Gastroesophageal sphincter (tissue), 4 donors: ENCODE measurements around the gene BANF2. TPM values are rescaled to one million over a fixed set of nuclear protein-coding genes. Genes with fewer than 3 reads are reported as not detected.
"Not testable (repeated sequence)": the region's sequence is repeated elsewhere in the genome, so short reads cannot be mapped to it uniquely, and the experiment has no call there.

ENCODE experiments used
- ATAC-seq: fragments of 150-250 bp; one replicate; pipeline ENCODE4 v1.9.1; 2016; ENCODE audit warnings: mild to moderate bottlenecking, moderate library complexity
- H3K27ac ChIP-seq, 4 donors: fragments of 200-600 bp; sonication (generic) in 3 of 4; 1 replicate in 3 of 4; 2 replicates in 1 of 4; pipeline ENCODE4 v1.5.1; 2016 to 2019
- H3K27me3 ChIP-seq: fragments of 200-600 bp; sonication (generic); one replicate; pipeline ENCODE4 v1.5.1; 2019
- H3K36me3 ChIP-seq, 2 donors: fragments of 200-600 bp; sonication (generic); one replicate each; pipeline ENCODE4 v1.5.1; 2019; ENCODE audit warnings: control low read depth in 1 of 2
- H3K4me1 ChIP-seq, 3 donors: fragments of 200-600 bp; sonication (generic); 1 replicate in 2 of 3; 2 replicates in 1 of 3; pipeline ENCODE4 v1.5.1; 2016 to 2019; ENCODE audit warnings: control low read depth in 2 of 3
- H3K4me3 ChIP-seq, 2 donors: fragments of 200-600 bp; sonication (generic); one replicate each; pipeline ENCODE4 v1.5.1; 2019; ENCODE audit warnings: mild to moderate bottlenecking in 1 of 2, moderate library complexity in 1 of 2
- H3K9me3 ChIP-seq, 3 donors: fragments of 200-600 bp; sonication (generic); one replicate each; pipeline ENCODE4 v1.5.1; 2017 to 2019; ENCODE audit warnings: control low read depth in 2 of 3
- EP300 ChIP-seq: sonication (generic); formaldehyde crosslinking; IDR thresholded peaks from one replicate; pipeline ENCODE4 v1.6.1; 2017; ENCODE audit warnings: antibody characterized with exemption, mild to moderate bottlenecking
- POLR2A ChIP-seq, 2 donors: fragments of 450-650 bp; IDR thresholded peaks; one replicate each; pipeline ENCODE4 v1.6.1; 2017; ENCODE audit warnings: antibody characterized with exemption in 2 of 2, mild to moderate bottlenecking in 2 of 2, moderate library complexity in 1 of 2
- POLR2AphosphoS5 ChIP-seq: sonication (generic); formaldehyde crosslinking; IDR thresholded peaks from one replicate; pipeline ENCODE4 v1.6.1; 2017; ENCODE audit warnings: antibody characterized with exemption
- WGBS, 2 donors: methylation state at CpG; one replicate each; pipeline ENCODE4 v1.1.5; 2018; ENCODE audit warnings: low coverage in 1 of 2; 5-methylcytosine and 5-hydroxymethylcytosine counted together
- total RNA-seq, 4 donors: library from RNA; depleted of rRNA; stranded (reverse); fragments of >200 nt; gene quantifications; one replicate each; pipeline ENCODE4 v1.1.0, GENCODE V29; 2016
- TF ChIP-seq, protein P1 (sequence below), 4 experiments: fragments of 200-600 bp in 2 of 4; fragments of 450-650 bp in 2 of 4; sonication (generic) in 1 of 4; IDR thresholded peaks; one replicate each; pipeline ENCODE4 v1.5.1; 2017 to 2019; ENCODE audit warnings: antibody characterized with exemption in 4 of 4, mild to moderate bottlenecking in 2 of 4, moderate library complexity in 2 of 4

Gene BANF2
- total RNA-seq, 4 donors from 2014 or later, result not detected

DNA sequence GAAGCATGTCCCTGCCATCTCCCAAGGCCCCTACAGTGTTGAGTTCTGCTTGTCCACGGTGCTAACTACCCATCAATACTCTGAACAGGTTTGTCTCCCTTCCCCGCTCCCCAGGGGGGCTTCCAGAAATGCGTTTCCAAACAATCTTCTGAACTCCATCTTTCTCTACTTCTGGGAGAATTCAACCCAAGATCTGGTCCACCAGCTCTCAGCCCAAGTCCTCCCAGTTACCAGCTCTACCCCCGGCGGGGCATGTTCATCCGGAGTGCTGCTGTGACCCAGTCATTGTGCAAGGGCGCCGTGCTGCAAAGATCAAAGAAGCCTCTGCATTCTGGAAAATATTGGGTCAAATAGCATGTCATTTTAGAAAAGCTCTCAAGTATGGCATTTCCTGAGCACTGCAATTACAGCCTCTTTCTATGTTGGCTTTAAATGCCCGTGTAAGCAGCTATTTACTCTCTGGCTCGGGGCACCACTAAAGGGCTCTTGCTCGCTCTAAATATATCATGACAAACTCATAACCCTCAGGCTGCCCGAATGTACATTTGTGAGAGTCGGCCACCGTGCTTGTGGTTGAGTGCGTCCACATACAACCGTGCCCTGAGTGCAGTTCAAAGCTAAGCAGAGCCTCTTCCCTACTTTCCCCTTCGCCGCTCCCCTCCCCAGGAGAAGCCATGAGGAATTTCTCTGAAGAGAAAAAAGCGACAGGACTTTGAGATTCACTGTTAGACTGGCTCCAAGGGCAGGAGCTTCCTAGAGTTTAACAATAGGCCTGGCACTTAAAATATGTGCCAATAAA, 71.6 kb downstream of the BANF2 start:
- Histone ChIP-seq H3K4me1 (no peaks in the 10 kb centered on the region), H3K27ac (no peak overlapping the region), H3K36me3 (no peaks in the 10 kb centered on the region), H3K27me3 (no peaks in the 10 kb centered on the region), H3K9me3 (no peaks in the 10 kb centered on the region), H3K4me3 (no peak overlapping the region)
- no peak for TF ChIP-seq POLR2A (IDR thresholded peaks at IDR 0.05)
- no peak for TF ChIP-seq EP300
- no peak for TF ChIP-seq POLR2AphosphoS5
- TF ChIP-seq, protein P1, sequence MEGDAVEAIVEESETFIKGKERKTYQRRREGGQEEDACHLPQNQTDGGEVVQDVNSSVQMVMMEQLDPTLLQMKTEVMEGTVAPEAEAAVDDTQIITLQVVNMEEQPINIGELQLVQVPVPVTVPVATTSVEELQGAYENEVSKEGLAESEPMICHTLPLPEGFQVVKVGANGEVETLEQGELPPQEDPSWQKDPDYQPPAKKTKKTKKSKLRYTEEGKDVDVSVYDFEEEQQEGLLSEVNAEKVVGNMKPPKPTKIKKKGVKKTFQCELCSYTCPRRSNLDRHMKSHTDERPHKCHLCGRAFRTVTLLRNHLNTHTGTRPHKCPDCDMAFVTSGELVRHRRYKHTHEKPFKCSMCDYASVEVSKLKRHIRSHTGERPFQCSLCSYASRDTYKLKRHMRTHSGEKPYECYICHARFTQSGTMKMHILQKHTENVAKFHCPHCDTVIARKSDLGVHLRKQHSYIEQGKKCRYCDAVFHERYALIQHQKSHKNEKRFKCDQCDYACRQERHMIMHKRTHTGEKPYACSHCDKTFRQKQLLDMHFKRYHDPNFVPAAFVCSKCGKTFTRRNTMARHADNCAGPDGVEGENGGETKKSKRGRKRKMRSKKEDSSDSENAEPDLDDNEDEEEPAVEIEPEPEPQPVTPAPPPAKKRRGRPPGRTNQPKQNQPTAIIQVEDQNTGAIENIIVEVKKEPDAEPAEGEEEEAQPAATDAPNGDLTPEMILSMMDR (IDR thresholded peaks at IDR 0.05), result no peak
- no peak for ATAC-seq
- 72 to 90% methylated on average over 13 to 17 of the region's 19 CpGs for WGBS, 2 donors

DNA sequence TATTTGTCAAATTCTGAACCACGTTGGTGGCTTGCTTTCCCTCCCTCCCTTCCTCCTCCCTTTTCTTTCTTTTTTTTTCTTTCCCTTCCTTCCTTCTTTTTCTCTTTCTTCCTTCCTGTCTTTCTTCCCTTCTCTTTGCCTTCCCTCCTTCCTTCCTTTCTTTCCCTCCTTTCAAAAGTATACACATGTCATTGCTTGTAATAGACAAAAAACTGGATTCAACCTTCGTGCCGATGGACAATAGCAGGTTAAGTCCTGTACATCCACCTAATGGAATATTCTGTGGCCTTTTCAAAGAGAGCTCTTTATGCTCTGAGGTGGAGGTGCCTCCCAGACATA, 72.2 kb downstream of the BANF2 start:
- TF ChIP-seq POLR2A (IDR thresholded peaks at IDR 0.05), result no peak
- WGBS, 2 donors, result 39 to 71% methylated on average over 3 of the region's 3 CpGs
- Histone ChIP-seq H3K9me3 (no peaks in the 10 kb centered on the region), H3K4me1 (no peaks in the 10 kb centered on the region), H3K27me3 (no peaks in the 10 kb centered on the region), H3K27ac (no peak overlapping the region), H3K4me3 (no peak overlapping the region), H3K36me3 (no peaks in the 10 kb centered on the region)
- no peak for ATAC-seq

DNA sequence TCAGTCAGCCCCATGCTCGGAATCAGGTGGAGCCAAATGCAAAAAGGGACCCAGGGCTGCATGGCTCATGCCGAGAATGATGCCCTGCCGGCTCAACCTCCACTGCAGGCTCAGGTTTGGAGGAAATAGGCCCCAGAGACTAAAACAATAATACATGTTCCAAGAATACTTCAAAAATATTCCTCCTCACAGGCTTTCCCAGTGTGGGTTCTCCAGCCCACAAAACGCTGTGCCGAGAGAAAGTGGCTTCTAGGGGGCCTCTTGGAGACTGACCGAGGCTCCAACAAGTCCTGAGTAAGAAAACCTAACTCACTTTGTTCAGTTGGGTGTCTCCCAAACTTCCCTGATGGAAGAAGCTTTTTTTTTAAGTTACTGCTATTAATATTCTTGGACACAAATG, 73.9 kb downstream of the BANF2 start:
- no peaks in the 10 kb centered on the region for H3K9me3 ChIP-seq
- H3K4me1 ChIP-seq, result no peaks in the 10 kb centered on the region
- no peak for TF ChIP-seq POLR2AphosphoS5
- no peak for ATAC-seq
- H3K4me3 ChIP-seq, result no peak overlapping the region
- no peaks in the 10 kb centered on the region for H3K27me3 ChIP-seq
- H3K27ac ChIP-seq, result no peak overlapping the region
- 73 to 100% methylated on average over 1 to 3 of the region's 6 CpGs for WGBS, 2 donors
- H3K36me3 ChIP-seq, result no peaks in the 10 kb centered on the region

DNA sequence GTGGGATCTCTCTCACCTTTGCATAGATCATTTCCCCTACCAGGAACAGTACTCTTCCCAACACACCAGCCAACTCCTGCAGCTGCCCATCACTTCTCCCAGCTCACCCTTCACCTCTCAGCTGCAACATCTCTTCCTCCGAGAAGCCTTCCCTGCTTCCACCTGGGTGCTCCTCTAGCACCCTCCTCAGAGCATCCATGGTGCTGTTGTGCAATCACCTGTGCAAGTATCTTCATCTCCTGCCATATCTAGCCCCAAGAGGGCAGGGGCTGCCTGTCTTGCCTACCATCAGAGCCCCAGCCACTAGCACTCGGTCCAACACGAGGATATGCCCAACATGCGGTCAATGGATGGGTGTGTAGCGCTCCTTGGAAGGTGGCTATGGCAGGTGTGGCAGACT, 75.8 kb downstream of the BANF2 start:
- 82 to 100% methylated on average over 2 to 4 of the region's 5 CpGs for WGBS, 2 donors
- no peaks in the 10 kb centered on the region for H3K27me3 ChIP-seq
- no peak for TF ChIP-seq EP300
- TF ChIP-seq POLR2A (IDR thresholded peaks at IDR 0.05), result no peak
- TF ChIP-seq, protein P1 (IDR thresholded peaks at IDR 0.05), result no peak
- TF ChIP-seq POLR2AphosphoS5, result no peak
- H3K4me1 ChIP-seq, result no peaks in the 10 kb centered on the region
- no peaks in the 10 kb centered on the region for H3K36me3 ChIP-seq
- H3K27ac ChIP-seq, result no peak overlapping the region
- ATAC-seq, result no peak
- H3K9me3 ChIP-seq, result no peaks in the 10 kb centered on the region
- H3K4me3 ChIP-seq, result no peak overlapping the region

DNA sequence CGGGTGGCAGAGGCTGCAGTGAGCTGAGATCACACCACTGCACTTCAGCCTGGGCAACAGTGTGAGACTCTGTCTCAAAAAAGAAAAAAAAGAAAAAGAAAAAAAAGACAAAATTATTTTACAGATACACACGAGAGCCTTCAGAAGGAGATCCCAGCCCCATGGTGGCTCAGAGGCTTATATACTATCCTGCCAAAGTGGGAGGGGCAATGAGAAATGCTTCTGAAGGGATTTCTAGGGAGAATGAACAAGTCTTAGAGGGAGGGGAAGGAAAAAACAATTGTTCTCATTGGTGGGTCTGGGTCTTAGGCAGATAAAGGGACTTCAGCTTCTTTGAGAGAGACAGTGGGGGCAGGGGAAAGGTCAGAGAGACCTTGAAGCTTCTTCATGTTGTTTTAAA, 76.8 kb downstream of the BANF2 start:
- no peak for ATAC-seq
- Histone ChIP-seq H3K27ac (no peak overlapping the region), H3K36me3 (no peaks in the 10 kb centered on the region), H3K9me3 (no peaks in the 10 kb centered on the region), H3K4me3 (no peak overlapping the region), H3K27me3 (no peaks in the 10 kb centered on the region), H3K4me1 (no peaks in the 10 kb centered on the region)
- WGBS, 2 donors, result 60 to 67% methylated on average over 1 of the region's 2 CpGs
- TF ChIP-seq, protein P1 (IDR thresholded peaks at IDR 0.05), result no peak
- TF ChIP-seq POLR2AphosphoS5 (no peak), EP300 (no peak), POLR2A (IDR thresholded peaks at IDR 0.05) (no peak)

DNA sequence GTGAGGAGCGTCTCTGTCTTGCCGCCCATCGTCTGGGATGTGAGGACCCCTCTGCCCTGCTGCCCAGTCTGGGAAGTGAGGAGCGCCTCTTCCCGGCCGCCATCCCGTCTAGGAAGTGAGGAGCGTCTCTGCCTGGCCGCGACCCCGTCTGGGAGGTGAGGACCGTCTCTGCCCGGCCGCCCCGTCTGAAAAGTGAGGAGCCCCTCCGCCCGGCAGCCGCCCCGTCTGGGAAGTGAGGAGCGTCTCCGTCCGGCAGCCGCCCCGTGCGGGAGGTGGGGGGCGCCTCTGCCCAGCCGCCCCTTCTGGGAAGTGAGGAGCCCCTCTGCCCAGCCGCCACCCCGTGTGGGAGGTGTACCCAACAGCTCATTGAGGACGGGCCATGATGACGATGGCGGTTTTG, 79.2 kb downstream of the BANF2 start:
- not testable (repeated sequence) for ATAC-seq, H3K9me3 ChIP-seq, H3K4me3 ChIP-seq, H3K36me3 ChIP-seq, H3K27me3 ChIP-seq, H3K4me1 ChIP-seq, H3K27ac ChIP-seq
- no CpG with 5 or more reads among the region's 32 CpGs for WGBS, 2 donors
